ENCODE results near the gene KLHDC3. TPM values are rescaled to one million over a fixed set of nuclear protein-coding genes. Genes with fewer than 3 reads are reported as not detected.
"Not testable (repeated sequence)": the region's sequence is repeated elsewhere in the genome, so short reads cannot be mapped to it uniquely, and the experiment has no call there.

Gene KLHDC3
- total RNA-seq, 1 donor from 2014 or later, result 88.4 TPM

DNA sequence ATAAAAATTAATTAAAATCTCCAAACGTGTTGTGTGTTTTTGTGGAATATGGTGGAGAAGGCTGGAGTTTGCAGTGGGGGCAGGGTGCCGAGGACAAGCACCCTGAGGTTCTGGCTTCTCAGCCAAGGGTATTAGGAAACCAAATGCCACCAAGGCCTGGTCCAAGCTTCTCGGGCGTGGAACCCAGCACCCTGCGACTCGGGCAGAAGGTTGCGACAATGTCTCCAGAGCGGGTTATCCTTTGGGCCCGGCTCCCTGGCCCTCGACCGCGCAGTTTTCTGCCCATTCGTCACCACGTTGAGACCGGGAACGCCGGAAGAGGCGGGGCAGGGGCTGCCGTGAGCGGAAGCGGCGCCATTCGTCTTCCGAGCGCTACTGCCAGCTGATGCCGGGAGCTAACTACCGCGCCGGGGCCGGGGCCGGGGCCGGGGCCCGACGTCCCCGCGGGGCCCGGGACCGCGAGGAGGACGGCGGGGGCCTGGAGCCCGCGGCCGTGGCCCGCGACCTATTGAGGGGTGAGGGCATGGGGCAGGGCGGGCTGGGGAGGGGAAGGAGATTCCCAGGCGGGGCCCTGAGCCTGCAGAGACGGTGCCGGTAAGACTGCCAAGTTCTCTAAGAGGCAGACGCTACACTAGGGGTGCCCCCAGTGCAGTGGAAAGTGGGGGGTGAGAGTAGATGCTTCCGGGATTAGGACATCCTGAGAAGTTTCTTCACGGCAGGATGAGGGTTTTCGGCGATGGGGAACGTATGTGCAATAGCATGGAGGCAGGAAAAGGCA is 7.4 kb downstream of the KLHDC3 start, which contains the start of gene RRP36:
Gene RRP36, plus strand, starts transcription at position 354 of the 778 bp plus-strand sequence. Its CDS starts 32 bp downstream, at position 386.
- DNase-seq (ENCODE audit: extremely low read depth, low read depth, low spot score), result no peak

DNA sequence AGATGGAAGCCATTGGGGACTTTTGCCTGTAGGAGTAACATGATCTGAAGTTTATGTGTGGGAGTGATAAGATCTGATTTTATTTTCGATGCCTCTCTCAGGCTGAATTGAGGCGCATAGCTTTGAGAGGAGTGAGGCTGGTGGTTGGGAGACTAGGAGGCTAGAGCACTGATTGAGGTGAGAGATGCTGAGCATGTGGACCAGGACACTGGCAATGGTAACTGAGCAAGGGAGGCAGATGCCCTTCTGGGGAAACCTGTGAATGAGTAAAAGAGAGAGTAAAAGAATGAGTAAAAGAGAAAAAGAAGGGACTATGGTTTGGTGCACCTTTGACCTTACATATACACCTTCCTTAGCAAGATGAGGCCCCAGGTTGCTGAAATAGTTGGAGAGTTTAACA is 10.4 kb downstream of the KLHDC3 start:
- no peak for DNase-seq (ENCODE audit: extremely low read depth, low read depth, low spot score)

DNA sequence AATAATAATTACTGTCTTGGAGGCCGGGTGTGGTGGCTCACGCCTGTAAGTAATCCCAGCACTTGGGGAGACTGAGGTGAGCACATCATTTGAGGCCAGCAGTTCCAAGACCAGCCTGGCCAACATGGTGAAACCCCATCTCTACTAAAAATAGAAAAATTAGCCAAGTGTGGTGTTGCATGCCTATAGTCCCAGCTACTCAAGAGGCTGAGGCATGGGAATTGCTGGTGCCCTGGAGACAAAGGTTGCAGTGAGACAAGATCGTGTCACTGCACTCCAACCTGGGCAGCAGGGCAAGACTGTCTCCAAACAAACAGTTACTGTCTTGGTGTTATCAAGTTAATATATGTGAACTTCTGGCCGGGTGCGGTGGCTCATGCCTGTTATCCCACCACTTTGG is 12.3 kb downstream of the KLHDC3 start:
- no peak for DNase-seq (ENCODE audit: extremely low read depth, low read depth, low spot score)

DNA sequence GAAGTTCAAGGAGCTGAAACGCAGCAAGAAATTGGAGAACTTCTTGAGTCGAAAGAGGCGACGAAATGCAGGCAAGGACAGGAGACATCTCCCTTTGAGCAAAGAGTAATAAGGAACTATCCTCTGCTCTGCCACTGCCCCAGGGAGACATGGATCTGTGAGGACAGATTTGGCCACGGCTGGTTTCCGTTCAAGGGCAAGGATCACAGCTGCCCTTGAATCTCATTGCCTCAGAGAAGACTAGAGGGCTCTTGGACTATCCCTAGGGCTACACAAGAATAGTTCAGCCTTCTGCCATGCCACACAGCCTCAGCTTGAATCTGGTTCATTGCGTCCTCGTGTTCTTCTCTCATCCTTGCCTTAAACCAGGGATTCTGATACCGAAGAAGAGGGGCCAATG is 15.1 kb downstream of the KLHDC3 start:
- DNase-seq (ENCODE audit: extremely low read depth, low read depth, low spot score), result no peak

DNA sequence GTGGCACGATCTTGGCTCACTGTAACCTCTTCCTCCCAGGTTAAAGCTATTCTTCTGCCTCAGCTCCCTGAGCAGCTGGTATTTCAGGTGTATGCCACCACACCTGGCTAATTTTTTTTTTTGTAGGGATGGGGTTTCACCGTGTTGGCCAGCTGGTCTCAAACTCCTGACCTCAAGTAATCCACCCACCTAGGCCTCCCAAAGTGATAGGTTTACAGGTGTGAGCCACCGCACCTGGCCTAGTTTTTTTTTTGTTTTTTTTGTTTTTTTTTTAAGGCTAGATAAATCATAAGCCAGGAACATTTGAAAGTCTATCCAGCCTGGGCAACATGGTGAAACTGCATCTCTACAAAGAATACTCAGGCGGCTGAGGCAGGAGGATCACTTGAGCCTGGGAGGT is 18.3 kb downstream of the KLHDC3 start:
- DNase-seq (ENCODE audit: extremely low read depth, low read depth, low spot score), result no peak

DNA sequence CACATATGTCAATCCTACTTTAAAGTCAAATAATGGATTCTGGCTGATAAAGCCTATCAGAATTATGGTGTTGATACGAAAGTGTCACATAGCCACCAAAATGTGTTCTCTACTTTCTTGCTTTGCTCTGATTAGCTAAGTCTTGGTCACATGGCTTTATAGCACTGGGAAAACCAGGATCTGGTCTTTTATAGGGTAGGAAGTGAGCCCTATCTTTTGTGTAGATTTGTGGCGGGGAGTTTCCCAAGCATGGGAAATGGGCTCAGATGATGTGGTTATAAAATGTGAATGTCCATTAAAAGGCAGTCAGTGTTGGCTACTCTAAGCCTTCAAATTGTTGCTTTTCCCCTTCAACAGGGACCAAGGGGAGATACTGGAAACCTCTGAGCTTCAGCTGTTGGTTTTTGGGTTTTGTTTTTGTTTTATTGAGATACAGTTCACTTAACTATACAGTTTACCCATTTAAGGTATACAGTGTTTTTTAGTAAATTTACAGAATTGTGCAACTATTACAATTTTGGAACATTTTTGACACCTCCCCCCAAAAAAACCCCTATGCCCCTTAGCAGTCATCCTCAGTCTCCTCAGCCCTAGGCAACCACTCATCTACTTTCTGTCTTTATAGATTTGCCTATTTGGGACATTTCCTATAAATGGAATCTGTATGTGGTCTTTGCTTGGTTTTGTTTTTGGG is 19.6 kb downstream of the KLHDC3 start:
- no peak for DNase-seq (ENCODE audit: extremely low read depth, low read depth, low spot score)

DNA sequence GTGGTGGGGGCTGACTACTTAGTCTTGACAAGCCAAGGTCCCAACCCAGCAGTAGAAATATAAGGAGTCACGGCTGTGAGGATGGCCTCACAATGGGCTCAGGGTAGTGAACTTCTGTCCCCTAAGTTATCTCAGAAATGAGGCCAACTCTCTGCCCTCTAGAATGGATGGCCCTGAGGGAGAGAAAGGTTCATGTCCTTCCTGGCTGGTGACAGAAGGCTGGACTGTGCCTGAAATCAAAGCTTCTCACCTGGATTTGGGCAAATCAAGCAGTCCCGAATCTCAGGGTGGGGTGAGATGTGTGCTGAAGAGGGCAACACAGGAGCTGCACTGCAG is 20.1 kb downstream of the KLHDC3 start:
- DNase-seq (ENCODE audit: extremely low read depth, low read depth, low spot score), result no peak

DNA sequence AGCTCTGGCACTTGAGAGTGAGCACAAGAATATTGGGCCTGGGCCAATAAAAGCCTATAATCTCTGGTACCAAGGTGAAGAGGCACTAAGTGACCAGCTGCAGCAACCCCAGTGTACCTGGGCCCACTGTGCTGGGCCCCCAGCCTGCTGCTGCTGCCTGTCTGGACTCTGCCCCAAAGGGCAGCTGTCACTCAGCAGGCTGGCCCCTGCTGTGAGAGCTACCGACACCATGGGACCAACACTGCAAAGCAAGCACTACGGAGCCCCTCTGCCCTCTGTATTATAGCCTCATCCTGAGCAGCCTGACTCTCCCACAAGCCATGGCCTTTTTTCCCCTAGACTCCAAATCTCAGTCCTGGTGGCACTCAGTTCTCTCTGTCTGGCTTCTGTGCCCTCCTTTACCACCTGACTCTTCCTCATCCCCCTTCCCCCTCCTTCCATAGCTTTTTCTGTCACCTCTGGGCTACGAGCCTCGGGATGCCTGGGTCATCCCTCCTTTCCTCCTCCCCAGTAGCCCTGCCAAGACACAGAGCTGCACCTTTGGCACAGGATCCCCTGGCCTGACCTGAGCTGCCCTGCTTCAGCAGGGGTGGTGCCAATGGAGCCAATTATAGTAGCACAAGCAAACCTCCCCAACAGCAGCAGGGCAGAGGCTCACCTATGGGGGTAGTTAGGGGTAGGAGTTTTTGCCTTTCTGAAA is 21.6 kb downstream of the KLHDC3 start:
- DNase-seq (ENCODE audit: extremely low read depth, low read depth, low spot score), result no peak

DNA sequence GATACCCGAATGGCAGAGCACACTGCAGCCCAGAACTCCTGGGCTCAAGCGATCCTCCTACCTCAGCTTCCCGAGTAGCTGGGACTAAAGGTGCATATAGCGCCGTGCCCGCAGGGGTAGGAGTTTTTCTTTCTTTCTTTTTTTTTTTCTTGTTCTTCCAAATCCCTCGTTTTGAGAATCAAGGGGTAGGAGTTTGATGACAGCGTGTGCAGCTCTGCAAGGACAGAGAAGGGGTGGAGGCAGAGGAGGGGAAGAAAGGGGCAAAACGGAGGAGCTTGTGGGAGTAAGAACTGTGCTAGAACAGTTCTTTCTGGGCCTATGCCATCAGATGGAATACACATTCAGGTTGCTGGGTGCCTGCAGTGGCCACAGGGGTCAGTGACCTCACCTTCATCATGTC is 22.7 kb downstream of the KLHDC3 start:
- no peak for DNase-seq (ENCODE audit: extremely low read depth, low read depth, low spot score)

DNA sequence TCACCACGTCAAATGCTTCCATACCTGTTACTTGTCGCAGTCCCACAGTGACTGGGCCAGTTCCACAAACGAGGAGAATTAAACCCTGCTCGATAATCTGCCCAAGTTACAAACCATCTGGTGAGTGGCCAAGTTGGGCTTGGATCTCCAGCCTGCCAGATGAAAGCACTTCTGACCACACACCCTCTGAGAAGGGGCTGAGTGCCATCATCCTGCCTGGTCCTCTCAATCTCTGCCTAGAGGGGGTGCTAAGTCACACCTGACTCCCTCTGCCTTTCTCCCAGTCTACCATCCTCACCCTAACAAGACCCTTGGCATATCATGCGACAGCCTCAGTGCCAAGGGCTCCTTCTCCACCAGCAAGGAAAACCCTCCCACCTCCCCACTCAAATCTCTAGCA is 23.1 kb downstream of the KLHDC3 start:
- DNase-seq (ENCODE audit: extremely low read depth, low read depth, low spot score), result no peak

DNA sequence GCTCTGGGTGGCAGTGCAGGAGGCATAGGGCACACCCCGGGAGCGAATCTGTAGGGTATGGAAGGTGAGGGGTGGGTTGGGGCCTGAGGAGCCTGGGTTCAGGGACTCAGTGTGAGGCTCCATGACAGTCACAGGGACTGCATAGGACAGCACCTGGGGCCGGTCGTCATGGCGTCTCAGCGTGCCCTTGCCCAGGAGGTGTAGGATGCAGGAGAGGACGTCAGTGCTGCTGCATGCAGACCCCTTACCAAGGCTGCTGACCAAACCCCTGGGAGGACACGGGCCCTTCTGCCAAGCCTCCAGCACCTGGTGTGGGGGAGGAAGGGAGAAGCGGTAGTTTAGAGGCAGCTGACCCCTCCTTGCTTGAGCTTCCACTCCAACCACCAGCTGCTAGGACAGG is 23.7 kb downstream of the KLHDC3 start:
- DNase-seq (ENCODE audit: extremely low read depth, low read depth, low spot score), result no peak

DNA sequence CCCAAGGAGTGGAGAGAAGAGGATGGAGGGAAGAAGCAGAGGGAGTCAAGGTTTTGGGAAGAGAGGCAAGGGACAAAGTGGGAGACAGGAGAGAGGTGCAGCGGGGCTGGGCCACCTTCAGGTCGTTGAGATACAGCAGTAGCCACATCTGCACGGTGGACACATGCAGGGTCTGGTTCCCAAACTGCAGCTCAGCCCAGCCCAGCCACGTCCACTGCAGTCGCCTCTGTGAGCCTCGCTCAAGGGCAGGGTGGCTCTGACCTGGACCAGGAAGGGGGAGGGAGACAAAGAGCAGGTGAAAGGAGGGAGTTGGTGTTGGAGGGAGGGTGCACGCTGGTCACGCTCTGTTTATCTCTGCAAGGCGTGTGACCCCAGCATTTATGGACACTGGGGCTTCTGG is 24.7 kb downstream of the KLHDC3 start:
- DNase-seq (ENCODE audit: extremely low read depth, low read depth, low spot score), result no peak

DNA sequence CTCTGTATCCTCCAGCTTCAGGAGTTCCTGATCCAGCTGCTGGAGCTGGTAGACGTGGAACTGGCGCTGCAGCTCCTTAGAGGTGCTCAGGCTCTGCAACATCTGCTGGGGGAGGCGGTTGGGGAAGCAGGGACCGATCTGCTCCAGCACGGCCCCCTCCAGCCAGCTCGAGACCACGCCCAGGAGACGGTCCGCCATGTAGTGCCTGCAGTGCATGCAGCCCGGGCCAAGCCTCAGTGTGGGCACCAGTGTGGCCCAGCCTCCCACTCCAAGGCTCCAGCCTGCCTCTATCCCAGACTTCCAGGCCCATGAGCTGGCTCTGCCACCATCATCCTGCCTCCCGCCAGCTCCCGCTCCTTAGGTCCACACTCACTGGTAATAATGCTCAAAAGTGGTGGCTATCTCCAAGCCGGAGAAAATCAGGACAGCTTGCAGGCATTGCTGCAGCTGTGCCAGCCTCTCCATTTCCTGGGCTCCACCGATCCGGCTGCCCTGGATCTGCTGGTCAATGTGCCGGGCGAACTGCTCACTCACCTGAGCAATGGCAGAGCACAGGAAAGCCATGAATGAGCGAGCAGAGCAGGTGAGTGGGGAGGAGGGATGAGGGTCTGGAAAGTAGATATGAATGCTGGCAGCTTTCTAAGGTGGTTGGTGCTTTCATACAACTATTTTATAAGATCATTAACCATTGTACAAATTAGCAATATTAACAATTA is 26.7 kb downstream of the KLHDC3 start:
- no peak for DNase-seq (ENCODE audit: extremely low read depth, low read depth, low spot score)

DNA sequence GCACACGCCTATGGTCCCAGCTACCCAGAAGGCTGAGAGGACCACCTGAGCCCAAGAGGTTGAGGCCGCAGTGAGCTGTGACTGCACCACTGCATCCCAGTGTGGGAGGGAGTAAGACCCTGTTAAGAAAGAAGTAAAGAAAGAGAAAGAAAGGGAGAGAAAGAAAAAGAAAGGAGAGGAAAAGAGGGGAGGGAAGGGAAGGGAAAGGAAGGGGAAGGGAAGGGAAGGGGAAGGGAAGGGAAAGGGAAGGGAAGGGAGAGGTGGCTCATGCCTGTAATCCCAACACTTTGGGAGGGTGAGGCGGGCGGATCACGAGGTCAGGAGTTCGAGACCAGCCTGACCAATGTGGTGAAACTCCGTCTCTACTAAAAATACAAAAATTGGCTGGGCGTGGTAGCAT is 27.4 kb downstream of the KLHDC3 start:
- DNase-seq (ENCODE audit: extremely low read depth, low read depth, low spot score), result not testable (repeated sequence)

DNA sequence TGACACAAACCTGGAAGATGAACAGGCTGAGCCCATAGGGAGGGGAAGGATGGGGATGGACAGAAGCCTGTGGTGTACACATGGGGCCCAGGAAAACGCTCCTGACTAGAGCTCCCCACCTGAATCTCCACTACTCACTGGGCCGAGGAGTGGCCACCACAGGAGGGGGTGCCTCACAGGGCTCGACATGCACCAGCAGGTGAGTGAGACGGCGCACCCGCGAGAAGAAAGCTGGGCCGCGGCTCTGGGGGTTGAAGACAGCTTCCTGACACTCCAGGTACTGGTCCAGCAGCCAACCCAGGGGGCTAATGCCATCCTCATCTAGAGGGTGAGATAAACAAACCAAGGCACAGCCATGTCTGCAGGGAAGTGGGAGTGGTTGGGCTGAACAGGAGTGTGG is 29.3 kb downstream of the KLHDC3 start:
- no peak for DNase-seq (ENCODE audit: extremely low read depth, low read depth, low spot score)

DNA sequence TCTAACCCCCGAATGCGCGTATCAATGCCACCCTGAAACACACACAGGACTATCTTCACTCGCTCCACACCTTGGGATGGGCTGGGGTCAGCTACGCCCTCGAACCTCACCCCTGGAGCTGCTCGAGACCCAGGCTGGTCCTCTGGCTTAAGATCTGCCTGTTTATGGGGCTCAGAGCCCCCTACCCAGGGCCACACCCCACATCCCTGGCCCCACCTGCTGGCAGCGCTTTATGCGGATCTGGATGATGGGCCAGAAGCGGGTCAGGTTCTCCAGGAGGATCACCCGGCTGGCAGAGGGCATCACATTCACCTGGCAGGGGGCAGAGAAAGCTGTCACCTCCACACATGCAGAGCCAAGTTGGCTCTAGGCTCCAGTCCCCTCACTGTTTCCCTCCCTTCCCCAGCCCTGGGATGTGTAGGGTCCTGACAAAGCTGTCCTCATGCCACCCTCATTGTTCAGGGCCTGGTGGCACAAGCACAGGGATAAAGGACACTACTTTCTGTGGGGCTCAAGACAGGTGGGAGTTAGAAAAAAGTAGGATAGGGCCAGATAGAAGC is 31.4 kb downstream of the KLHDC3 start:
- no peak for DNase-seq (ENCODE audit: extremely low read depth, low read depth, low spot score)

DNA sequence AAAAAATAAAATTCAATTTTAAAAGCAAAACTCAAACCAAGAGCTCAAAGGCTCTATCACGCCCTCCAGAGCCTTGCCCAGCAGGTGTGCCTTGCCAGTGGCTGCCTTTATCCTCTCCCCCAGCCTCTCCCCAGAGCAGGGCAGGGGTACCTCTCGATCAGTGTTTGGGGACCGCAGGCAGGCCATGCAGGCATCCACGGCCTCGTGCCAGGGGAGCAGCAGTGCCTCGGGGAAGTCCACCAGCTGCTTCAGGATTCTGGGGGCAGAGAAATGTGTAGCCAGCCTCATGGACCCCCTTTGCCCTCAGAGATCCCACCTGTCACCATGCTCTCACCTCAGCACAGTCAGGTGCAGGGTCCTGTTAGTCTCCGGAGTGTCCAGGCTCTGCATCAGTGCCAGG is 33.9 kb downstream of the KLHDC3 start:
- no peak for DNase-seq (ENCODE audit: extremely low read depth, low read depth, low spot score)

DNA sequence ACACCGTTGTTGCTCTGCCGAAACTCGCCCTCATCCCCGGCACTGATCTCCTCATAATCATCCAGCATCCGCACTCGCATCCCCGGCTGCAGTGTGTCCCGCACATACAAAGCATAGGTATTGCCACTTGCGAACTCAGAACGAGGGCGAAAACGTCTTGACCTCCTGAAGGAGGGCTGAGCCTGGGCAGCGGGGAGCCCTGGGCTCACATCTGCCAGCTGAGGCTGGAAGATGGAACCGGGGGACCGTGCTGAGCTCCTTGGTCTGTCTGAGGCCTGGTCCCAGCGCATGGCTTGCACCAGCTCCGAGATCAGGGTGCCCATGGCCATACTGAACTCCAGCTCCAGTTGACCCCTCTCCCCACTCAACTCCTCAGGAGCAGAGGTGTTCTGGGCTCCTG is 36.9 kb downstream of the KLHDC3 start:
- no peak for DNase-seq (ENCODE audit: extremely low read depth, low read depth, low spot score)

DNA sequence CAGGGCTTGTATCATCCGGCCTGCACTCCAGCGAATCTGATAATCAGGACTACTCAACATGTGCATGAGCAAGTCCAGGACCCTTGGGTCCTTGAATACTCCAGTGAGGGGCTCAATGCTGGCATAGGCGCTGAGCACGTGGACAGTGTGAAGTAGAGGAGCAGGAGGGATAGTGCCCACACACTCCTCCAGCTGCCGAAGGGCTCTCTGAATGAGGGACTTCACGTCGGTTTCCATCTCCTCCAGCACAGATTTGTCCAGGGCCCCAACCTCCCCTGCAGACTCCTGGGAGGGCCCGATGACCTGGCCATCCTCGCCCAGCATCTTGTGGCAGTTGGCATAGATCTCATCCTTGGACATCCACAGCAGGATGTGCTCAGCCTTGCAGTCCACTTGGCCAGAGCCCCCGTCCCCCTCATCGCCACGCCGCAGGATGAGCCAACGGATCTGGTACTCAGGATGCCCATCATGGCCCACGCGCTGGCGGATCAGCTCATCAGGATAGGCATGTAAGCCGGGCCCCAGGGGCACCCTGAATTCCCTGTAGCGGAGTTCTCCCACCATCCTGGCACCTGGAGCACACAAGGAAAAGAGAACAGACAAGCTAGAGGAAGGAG is 38.3 kb downstream of the KLHDC3 start:
- DNase-seq (ENCODE audit: extremely low read depth, low read depth, low spot score), result no peak

DNA sequence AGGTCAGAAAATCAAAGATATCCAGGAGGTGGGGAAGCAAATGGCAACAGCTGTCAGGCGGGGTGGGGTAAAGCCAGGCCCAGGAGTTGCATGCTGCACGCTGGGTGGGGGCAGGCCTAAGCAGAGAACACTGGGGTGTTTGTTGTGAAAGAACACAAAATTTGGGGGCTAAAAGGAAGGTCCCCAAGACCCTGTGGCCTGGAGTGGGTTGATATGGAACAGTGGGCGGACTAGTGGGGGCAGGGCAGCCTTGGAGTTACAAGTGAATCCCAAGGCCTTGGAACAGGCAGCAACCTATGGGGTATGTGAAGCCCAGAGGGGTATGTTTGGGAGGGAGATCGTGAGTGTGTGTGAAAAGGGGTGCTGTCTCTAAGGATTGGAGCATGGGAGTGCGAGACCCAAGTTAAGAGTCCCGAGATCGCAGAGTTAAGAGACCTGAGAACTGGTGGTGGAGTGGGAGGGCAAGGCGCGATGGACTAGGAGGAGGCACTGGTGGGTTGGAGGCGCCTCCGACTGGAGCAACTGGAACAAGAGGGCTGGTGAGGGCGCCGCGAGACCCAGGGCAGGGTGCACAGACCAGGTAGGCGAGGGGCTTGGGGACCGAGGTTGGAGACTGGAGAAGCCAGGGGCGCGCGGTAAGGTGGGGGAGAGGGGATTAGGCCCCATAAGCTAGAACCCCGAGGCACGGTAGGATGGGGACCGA is 38.9 kb downstream of the KLHDC3 start:
- DNase-seq (ENCODE audit: extremely low read depth, low read depth, low spot score), result no peak

Measured in glomerular endothelial cell (primary cell).